Fibroblast of the aortic adventitia (primary cell): ENCODE data around the gene HJURP. TPM values are rescaled to one million over a fixed set of nuclear protein-coding genes. Genes with fewer than 3 reads are reported as not detected.

Experiments used
- DNase-seq: peaks from one replicate; pipeline ENCODE4 v3.0.0-alpha.2; 2010; ENCODE audit warnings: low read depth
- H3K4me3 ChIP-seq: 2 replicates; pipeline ENCODE4 v1.5.1; 2011; ENCODE audit warnings: low read depth, mild to moderate bottlenecking, control low read depth, low read length, moderate library complexity
- total RNA-seq: library from RNA; depleted of rRNA; stranded (reverse); fragments of >200 nt; gene quantifications from 2 replicates; pipeline ENCODE4 v1.2.3, GENCODE V29; 2012; ENCODE audit warnings: low replicate concordance
- TF ChIP-seq, protein P1 (sequence below): IDR thresholded peaks from 2 replicates; pipeline ENCODE4 v1.5.1; 2011; ENCODE audit warnings: mild to moderate bottlenecking, low read length, control low read depth, inconsistent platforms; ENCODE audit not compliant: insufficient read depth

The HJURP gene
- total RNA-seq, 1 donor: 34.9 TPM

DNA sequence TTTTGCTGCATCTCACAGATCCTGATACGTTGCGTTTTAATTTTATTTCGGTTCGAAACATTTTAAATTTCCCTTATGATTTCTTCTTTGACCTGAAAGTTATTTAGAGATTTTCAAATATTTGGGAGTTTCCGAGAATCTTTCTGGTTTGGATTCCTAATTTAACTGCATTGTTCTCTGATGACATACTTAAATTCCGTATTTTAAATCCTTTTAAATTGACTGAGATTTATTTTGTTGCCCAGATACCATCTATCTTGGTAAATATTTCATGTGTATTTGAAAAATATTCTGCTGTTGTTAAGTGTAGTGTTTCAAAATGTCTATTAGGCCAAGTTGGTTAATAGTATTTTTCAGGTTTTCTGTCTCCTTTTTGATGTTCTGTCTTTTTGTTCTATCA is 38.5 kb downstream of the HJURP start:
- H3K4me3 ChIP-seq: no peak overlapping the region
- peak; percentile 41 for DNase-seq
- TF ChIP-seq, protein P1, sequence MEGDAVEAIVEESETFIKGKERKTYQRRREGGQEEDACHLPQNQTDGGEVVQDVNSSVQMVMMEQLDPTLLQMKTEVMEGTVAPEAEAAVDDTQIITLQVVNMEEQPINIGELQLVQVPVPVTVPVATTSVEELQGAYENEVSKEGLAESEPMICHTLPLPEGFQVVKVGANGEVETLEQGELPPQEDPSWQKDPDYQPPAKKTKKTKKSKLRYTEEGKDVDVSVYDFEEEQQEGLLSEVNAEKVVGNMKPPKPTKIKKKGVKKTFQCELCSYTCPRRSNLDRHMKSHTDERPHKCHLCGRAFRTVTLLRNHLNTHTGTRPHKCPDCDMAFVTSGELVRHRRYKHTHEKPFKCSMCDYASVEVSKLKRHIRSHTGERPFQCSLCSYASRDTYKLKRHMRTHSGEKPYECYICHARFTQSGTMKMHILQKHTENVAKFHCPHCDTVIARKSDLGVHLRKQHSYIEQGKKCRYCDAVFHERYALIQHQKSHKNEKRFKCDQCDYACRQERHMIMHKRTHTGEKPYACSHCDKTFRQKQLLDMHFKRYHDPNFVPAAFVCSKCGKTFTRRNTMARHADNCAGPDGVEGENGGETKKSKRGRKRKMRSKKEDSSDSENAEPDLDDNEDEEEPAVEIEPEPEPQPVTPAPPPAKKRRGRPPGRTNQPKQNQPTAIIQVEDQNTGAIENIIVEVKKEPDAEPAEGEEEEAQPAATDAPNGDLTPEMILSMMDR: no peak

GRCh38 chr2:233814056-233814835 is 40.1 kb downstream of the HJURP start:
- no peak overlapping the region for H3K4me3 ChIP-seq
- peak; percentile 14 for DNase-seq
- TF ChIP-seq, protein P1: no peak

DNA sequence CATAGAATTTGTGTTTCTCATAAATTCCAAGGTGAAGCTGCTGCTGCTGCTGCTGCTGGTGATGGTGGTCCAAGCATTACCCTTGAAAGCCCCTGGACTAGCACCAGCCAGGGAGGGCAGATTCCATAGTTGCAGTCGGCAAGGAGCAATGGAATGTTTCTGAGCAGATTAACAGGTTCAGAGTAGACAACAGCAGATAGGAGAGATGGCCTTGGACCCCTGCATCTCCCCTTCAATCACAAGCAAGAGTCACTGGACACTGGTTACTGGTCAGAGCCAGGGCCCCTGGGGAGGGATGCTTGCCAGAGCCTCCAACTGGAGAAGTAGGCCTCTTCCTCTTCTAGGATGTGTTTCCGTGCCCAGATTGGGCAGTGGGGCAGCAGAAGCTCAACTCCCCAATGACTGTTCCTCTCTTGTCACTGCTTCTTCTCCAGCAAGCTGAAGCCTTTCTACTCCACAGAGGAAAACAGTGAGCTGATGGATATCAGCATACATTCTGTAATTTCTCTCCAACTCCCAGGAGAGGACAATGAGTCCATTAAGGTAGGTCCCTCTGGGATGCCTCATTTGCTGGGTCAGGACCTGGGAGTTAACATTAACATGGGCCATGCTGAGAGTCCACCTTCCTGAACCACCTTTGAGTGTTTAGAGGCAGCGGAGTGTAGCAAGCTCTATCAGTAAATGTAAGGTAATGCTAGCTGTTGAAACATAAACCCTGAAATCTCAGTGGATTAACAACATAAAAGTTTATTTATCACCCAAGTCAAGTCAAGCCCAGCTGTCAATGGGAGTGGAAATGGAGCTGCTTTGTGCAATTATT is 40.9 kb downstream of the HJURP start:
- peak; percentile 8 for DNase-seq
- TF ChIP-seq, protein P1: no peak
- H3K4me3 ChIP-seq: no peak overlapping the region

- no peak overlapping the region for H3K4me3 ChIP-seq
- DNase-seq: no peak
- TF ChIP-seq, protein P1: no peak
These were observed 42.6 kb downstream of the HJURP start for GRCh38 chr2:233811732-233812131.

GRCh38 chr2:233811087-233811486 is 43.2 kb downstream of the HJURP start:
- H3K4me3 ChIP-seq: no peak overlapping the region
- TF ChIP-seq, protein P1: no peak
- no peak for DNase-seq

DNA sequence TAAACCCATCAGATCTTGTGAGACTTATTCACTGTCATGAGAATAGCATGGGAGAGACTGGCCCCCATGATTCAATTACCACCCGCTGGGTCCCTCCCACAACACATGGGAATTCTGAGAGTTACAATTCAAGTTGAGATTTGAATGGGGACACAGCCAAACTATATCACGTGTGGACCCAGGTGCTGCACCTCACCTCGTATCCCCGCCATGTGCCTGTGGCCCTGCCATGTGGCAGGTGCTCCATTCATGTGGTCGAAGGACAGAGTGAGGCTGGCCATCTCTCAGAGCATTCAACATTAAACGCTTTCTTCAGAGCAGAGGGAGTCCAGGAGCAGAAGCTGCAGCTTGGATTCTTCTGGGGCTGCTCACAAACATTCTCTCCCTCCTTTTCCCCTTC is 44.0 kb downstream of the HJURP start:
- no peak for DNase-seq
- TF ChIP-seq, protein P1: no peak
- H3K4me3 ChIP-seq: no peak overlapping the region
